OCI-LY1 (cell line): ENCODE data around the gene CDK13.
"Not testable (repeated sequence)": the region's sequence is repeated elsewhere in the genome, so short reads cannot be mapped to it uniquely, and the experiment has no call there.

Experiments used
- H2AFZ ChIP-seq: fragments of 200-600 bp; sonication (generic), shearing (Covaris generic); 2 replicates; pipeline ENCODE4 v1.6.0; 2014; ENCODE audit warnings: antibody characterized with exemption, mild to moderate bottlenecking, low read length
- H3F3A ChIP-seq: fragments of 200-600 bp; sonication (generic), shearing (Covaris generic); 2 replicates; pipeline ENCODE4 v1.6.0; 2014; ENCODE audit warnings: mild to moderate bottlenecking, antibody characterized with exemption, low read length, moderate library complexity; ENCODE audit not compliant: insufficient read depth
- H3K27ac ChIP-seq: fragments of 200-600 bp; sonication (generic); 2 replicates; pipeline ENCODE4 v1.5.1; 2014; ENCODE audit warnings: low read length, mixed run types, mild to moderate bottlenecking, low read depth; ENCODE audit not compliant: poor library complexity, severe bottlenecking
- H3K27me3 ChIP-seq: fragments of 200-600 bp; sonication (generic); 2 replicates; pipeline ENCODE4 v1.6.0; 2014; ENCODE audit warnings: antibody characterized with exemption, mild to moderate bottlenecking, low read length, moderate library complexity; ENCODE audit not compliant: insufficient read depth
- H3K36me3 ChIP-seq: fragments of 200-600 bp; sonication (generic); 2 replicates; pipeline ENCODE4 v1.6.1; 2014; ENCODE audit warnings: mild to moderate bottlenecking, antibody characterized with exemption, low read length, moderate library complexity, mixed read lengths; ENCODE audit not compliant: insufficient read depth
- H3K4me1 ChIP-seq: fragments of 200-600 bp; sonication (generic); 2 replicates; pipeline ENCODE4 v1.5.1; 2014; ENCODE audit warnings: mild to moderate bottlenecking, low read length, moderate library complexity; ENCODE audit not compliant: insufficient read depth, severe bottlenecking
- H3K4me2 ChIP-seq: fragments of 200-600 bp; sonication (generic), shearing (Covaris generic); 2 replicates; pipeline ENCODE4 v1.6.1; 2014; ENCODE audit warnings: low read length
- H3K4me3 ChIP-seq: fragments of 200-600 bp; sonication (generic); 2 replicates; pipeline ENCODE4 v1.5.1; 2014; ENCODE audit warnings: low read length, low read depth, mild to moderate bottlenecking, mixed read lengths; ENCODE audit not compliant: poor library complexity, severe bottlenecking
- H3K79me2 ChIP-seq: fragments of 200-600 bp; shearing (Covaris generic); 2 replicates; pipeline ENCODE4 v1.6.1; 2016; ENCODE audit warnings: mixed run types, low read length, mixed read lengths; ENCODE audit not compliant: insufficient read depth
- H3K9ac ChIP-seq: fragments of 200-600 bp; sonication (generic), shearing (Covaris generic); 2 replicates; pipeline ENCODE4 v1.6.1; 2014; ENCODE audit warnings: mild to moderate bottlenecking, low read length, mixed read lengths
- H3K9me2 ChIP-seq: fragments of 200-600 bp; sonication (generic), shearing (Covaris generic); 2 replicates; pipeline ENCODE4 v1.6.1; 2014; ENCODE audit warnings: low read depth, mild to moderate bottlenecking, low read length, mixed read lengths
- H3K9me3 ChIP-seq: fragments of 200-600 bp; shearing (Covaris generic); 2 replicates; pipeline ENCODE4 v1.6.1; 2014; ENCODE audit warnings: low read length, mixed read lengths
- H4K20me1 ChIP-seq: fragments of 200-600 bp; sonication (generic), shearing (Covaris generic); 2 replicates; pipeline ENCODE4 v1.6.0; 2016; ENCODE audit warnings: mild to moderate bottlenecking, low read length; ENCODE audit not compliant: insufficient read depth
- EZH2 ChIP-seq: fragments of 200-600 bp; sonication (generic), shearing (Covaris generic); IDR thresholded peaks from 2 replicates; pipeline ENCODE4 v1.8.0; 2017; ENCODE audit warnings: borderline replicate concordance, mixed run types, mild to moderate bottlenecking, antibody characterized with exemption, low read length, moderate library complexity, mixed read lengths
- TF ChIP-seq, protein P1 (sequence below): fragments of 200-600 bp; sonication (generic), shearing (Covaris generic); IDR thresholded peaks from 2 replicates; pipeline ENCODE4 v1.5.1; 2017; ENCODE audit warnings: mild to moderate bottlenecking, antibody characterized with exemption, low read length, moderate library complexity, mixed read lengths

Gene CDK13

DNA sequence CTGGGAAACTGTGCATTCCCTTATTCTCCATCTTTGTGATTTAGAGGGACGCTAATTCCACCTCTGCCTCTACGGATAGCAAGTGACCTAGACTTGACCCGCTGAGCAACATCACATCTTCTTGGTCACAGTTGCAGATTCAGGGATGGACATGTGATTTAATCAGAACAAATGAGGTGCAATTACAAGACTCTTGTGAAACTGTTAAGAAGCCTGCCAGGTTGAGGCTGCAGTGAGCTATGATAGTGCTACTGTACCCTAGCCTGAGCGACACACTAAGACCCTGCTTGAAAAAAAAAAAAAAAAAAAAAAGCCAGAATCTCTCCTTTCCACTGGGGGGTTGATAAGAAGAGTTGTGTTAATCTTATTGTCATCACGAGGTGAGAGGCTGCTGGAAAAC lies 170.0 kb downstream of the CDK13 start:
- no peaks in the 10 kb centered on the region for H4K20me1 ChIP-seq
- no peaks in the 10 kb centered on the region for H3F3A ChIP-seq
- H3K9me3 ChIP-seq = no peaks in the 10 kb centered on the region
- no peaks in the 10 kb centered on the region for H3K36me3 ChIP-seq
- no peaks in the 10 kb centered on the region for H3K27me3 ChIP-seq
- no peak overlapping the region for H3K4me3 ChIP-seq
- H3K4me1 ChIP-seq = no peaks in the 10 kb centered on the region
- H3K4me2 ChIP-seq = no peak overlapping the region
- H3K27ac ChIP-seq = no peak overlapping the region
- no peak overlapping the region for H3K9ac ChIP-seq
- H2AFZ ChIP-seq = no peak overlapping the region
- no peak for TF ChIP-seq EZH2
- no peaks in the 10 kb centered on the region for H3K9me2 ChIP-seq
- no peaks in the 10 kb centered on the region for H3K79me2 ChIP-seq

DNA sequence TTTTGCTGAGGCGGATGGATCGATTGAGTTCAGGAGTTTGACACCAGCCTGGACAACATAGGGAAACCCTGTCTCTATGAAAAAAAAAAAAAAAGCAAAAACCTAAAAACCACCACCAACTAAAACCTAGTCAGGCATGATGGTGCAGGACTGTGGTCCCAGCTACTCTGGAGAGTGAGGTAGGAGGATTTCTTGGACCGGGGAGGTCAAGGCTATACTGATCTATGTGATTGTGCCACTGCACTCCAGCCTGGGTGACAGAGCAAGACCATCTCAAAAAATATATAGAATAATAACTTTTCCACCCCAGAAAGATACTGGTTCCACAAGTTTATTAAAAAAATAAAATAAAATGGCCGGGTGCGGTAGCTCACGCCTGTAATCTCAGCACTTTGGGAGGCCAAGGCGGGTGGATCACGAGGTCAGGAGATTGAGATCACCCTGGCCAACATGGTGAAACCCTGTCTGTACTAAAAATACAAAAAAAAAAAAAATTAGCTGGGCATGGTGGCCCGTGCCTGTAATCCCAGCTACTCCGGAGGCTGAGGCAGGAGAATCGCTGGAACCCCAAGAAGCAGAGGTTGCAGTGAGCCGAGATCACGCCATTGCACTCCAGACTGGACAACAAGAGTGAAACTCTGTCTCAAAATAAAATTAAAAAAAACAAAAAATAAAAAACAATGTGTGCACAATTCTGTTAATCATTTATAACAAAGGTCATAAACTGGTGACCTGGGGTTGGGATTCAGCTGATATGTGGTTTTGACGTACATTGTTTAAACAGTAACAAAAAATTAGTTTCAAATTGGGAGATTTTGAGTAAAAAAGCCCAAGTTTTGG lies 172.3 kb downstream of the CDK13 start:
- not testable (repeated sequence) for H3K4me1 ChIP-seq, H3F3A ChIP-seq, H3K27ac ChIP-seq, H3K9me2 ChIP-seq, H3K4me2 ChIP-seq, H3K79me2 ChIP-seq, H2AFZ ChIP-seq, H4K20me1 ChIP-seq, H3K9ac ChIP-seq, H3K27me3 ChIP-seq, H3K9me3 ChIP-seq, H3K36me3 ChIP-seq, H3K4me3 ChIP-seq

DNA sequence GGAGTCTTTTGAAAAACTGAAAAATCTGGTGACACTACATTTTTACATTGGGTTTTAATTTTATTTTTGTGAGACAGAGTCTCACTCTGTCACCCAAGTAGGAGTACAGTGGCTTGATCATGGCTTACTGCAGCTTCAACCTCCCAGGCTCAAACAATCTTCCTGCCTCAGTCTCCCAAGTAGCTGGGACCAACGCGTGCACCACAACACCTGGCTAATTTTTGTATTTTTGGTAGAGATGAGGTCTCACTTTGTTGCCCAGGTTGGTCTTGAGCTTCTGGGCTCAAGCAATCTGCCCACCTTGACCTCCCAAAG lies 172.8 kb downstream of the CDK13 start:
- Histone ChIP-seq H3K9me3 (no peaks in the 10 kb centered on the region), H3K27me3 (no peaks in the 10 kb centered on the region), H3K9ac (no peak overlapping the region), H2AFZ (no peak overlapping the region), H3K27ac (no peak overlapping the region), H3K4me2 (no peak overlapping the region), H3F3A (no peaks in the 10 kb centered on the region), H4K20me1 (no peaks in the 10 kb centered on the region), H3K9me2 (no peaks in the 10 kb centered on the region), H3K4me3 (no peak overlapping the region), H3K36me3 (no peaks in the 10 kb centered on the region), H3K79me2 (no peaks in the 10 kb centered on the region; the same call in 1 of the 2 replicates), H3K4me1 (no peaks in the 10 kb centered on the region)
- TF ChIP-seq, protein P1, sequence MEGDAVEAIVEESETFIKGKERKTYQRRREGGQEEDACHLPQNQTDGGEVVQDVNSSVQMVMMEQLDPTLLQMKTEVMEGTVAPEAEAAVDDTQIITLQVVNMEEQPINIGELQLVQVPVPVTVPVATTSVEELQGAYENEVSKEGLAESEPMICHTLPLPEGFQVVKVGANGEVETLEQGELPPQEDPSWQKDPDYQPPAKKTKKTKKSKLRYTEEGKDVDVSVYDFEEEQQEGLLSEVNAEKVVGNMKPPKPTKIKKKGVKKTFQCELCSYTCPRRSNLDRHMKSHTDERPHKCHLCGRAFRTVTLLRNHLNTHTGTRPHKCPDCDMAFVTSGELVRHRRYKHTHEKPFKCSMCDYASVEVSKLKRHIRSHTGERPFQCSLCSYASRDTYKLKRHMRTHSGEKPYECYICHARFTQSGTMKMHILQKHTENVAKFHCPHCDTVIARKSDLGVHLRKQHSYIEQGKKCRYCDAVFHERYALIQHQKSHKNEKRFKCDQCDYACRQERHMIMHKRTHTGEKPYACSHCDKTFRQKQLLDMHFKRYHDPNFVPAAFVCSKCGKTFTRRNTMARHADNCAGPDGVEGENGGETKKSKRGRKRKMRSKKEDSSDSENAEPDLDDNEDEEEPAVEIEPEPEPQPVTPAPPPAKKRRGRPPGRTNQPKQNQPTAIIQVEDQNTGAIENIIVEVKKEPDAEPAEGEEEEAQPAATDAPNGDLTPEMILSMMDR = no peak
- TF ChIP-seq EZH2 = no peak

GRCh38 chr7:40133561-40134427 lies 183.7 kb downstream of the CDK13 start:
- peaks cover 25% of the 10 kb centered on the region for H3K4me1 ChIP-seq
- no peaks in the 10 kb centered on the region for H3K9me2 ChIP-seq
- H3K79me2 ChIP-seq = peaks cover 47% of the 10 kb centered on the region
- H2AFZ ChIP-seq = no peak overlapping the region
- H3K4me3 ChIP-seq = peak overlapping the region; percentile 84
- H3F3A ChIP-seq = no peaks in the 10 kb centered on the region
- no peaks in the 10 kb centered on the region; the same call in 1 of the 2 replicates for H3K27me3 ChIP-seq
- no peak for TF ChIP-seq EZH2
- TF ChIP-seq, protein P1 = no peak
- 0 out of 2 replicates have a peak, but pooled peaks cover 3% of the 10 kb centered on the region for H4K20me1 ChIP-seq
- H3K4me2 ChIP-seq = peak overlapping the region; percentile 63
- H3K9ac ChIP-seq = peak overlapping the region; percentile 87
- peak overlapping the region; percentile 67 for H3K27ac ChIP-seq
- peaks cover 34% of the 10 kb centered on the region for H3K36me3 ChIP-seq
- H3K9me3 ChIP-seq = no peaks in the 10 kb centered on the region
